MM.1S (cell line): Measurements from ENCODE around the gene PERM1.

Source experiments
- DNase-seq: peaks from one replicate; pipeline ENCODE4 v3.0.0-alpha.2; 2015
- H2AFZ ChIP-seq: fragments of 300-600 bp; sonication (generic); 2 replicates; pipeline ENCODE4 v1.6.0; 2016; ENCODE audit warnings: antibody characterized with exemption, low read length
- H3F3A ChIP-seq: fragments of 300-600 bp; sonication (generic); 2 replicates; pipeline ENCODE4 v1.6.1; 2016; ENCODE audit warnings: mild to moderate bottlenecking, antibody characterized with exemption, low read length, moderate library complexity, mixed read lengths; ENCODE audit not compliant: insufficient read depth
- H3K27ac ChIP-seq: fragments of 300-600 bp; sonication (generic); 2 replicates; pipeline ENCODE4 v1.5.1; 2016; ENCODE audit warnings: mild to moderate bottlenecking, low read length
- H3K27me3 ChIP-seq: fragments of 300-600 bp; sonication (generic); replicated peaks from 2 replicates; pipeline ENCODE4 v1.6.0; 2016; ENCODE audit warnings: low read length; ENCODE audit not compliant: insufficient read depth
- H3K36me3 ChIP-seq: fragments of 300-600 bp; sonication (generic); replicated peaks from 2 replicates; pipeline ENCODE4 v1.6.1; 2016; ENCODE audit warnings: mild to moderate bottlenecking, low read length, mixed read lengths; ENCODE audit not compliant: insufficient read depth
- H3K4me1 ChIP-seq: fragments of 300-600 bp; sonication (generic); 2 replicates; pipeline ENCODE4 v1.6.1; 2016; ENCODE audit warnings: low read length, mixed read lengths
- H3K4me2 ChIP-seq: fragments of 300-600 bp; sonication (generic); 2 replicates; pipeline ENCODE4 v1.6.0; 2016; ENCODE audit warnings: low read depth, low read length
- H3K4me3 ChIP-seq: fragments of 300-600 bp; sonication (generic); 2 replicates; pipeline ENCODE4 v1.5.1; 2016; ENCODE audit warnings: low read length, mixed read lengths
- H3K79me2 ChIP-seq: fragments of 300-600 bp; sonication (generic); 2 replicates; pipeline ENCODE4 v1.6.1; 2016; ENCODE audit warnings: mixed run types, low read length, mixed read lengths
- H3K9ac ChIP-seq: fragments of 300-600 bp; sonication (generic); 2 replicates; pipeline ENCODE4 v1.6.1; 2016; ENCODE audit warnings: low read length, mixed read lengths
- H3K9me2 ChIP-seq: fragments of 300-600 bp; sonication (generic); replicated peaks from 2 replicates; pipeline ENCODE4 v1.6.1; 2016; ENCODE audit warnings: mild to moderate bottlenecking, low read length, mixed read lengths; ENCODE audit not compliant: insufficient read depth
- H3K9me3 ChIP-seq: fragments of 300-600 bp; sonication (generic); replicated peaks from 2 replicates; pipeline ENCODE4 v1.6.1; 2016; ENCODE audit warnings: mild to moderate bottlenecking, low read length, mixed read lengths; ENCODE audit not compliant: insufficient read depth
- H4K20me1 ChIP-seq: fragments of 300-600 bp; sonication (generic); 2 replicates; pipeline ENCODE4 v1.6.1; 2016; ENCODE audit warnings: mild to moderate bottlenecking, low read length, moderate library complexity, mixed read lengths; ENCODE audit not compliant: insufficient read depth
- EZH2 ChIP-seq: fragments of 300-600 bp; sonication (generic); optimal IDR thresholded peaks from 2 replicates; pipeline ENCODE3; 2017; ENCODE audit warnings: low read depth, mild to moderate bottlenecking, antibody characterized with exemption, low read length, mixed read lengths
- EZH2phosphoT487 ChIP-seq: fragments of 300-600 bp; sonication (generic); IDR thresholded peaks from 2 replicates; pipeline ENCODE4 v1.6.1; 2018; ENCODE audit warnings: antibody characterized with exemption, low read length
- TF ChIP-seq, protein P1 (sequence below): fragments of 300-600 bp; sonication (generic); IDR thresholded peaks from 2 replicates; pipeline ENCODE4 v1.5.1; 2016; ENCODE audit warnings: antibody characterized with exemption, low read length, mixed read lengths

Gene PERM1

DNA sequence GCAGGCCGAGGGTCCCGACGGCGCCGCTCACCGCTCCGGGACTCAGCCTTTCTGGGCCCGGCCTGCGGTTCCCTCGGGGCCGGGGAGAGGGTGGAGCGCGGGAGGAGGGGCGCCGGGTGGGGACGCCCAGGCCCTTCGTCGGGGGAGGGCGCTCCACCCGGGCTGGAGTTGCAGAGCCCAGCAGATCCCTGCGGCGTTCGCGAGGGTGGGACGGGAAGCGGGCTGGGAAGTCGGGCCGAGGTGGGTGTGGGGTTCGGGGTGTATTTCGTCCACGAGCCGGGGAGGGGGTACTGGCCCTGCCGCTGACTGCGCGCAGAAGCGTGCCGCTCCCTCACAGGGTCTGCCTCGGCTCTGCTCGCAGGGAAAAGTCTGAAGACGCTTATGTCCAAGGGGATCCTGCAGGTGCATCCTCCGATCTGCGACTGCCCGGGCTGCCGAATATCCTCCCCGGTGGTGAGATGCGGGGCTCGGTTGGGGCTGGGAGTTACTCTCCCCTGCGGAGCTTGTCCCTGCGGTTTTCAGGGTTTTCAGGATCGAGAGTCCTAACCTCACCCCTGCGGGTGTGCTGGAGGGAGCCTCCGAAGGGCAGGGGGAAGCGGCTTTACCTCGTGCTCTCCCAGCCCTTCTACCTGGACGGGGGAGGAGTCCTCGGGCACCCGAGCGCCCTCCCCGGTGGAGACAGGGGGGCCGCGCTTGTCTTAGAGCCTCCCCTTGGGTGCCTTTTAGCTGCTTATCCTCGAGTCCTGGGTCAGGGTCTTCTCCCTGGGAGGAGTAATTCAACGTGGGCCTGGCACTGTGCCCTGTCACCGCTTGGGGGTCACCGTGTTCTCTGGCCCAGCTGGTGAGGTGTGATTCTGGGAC lies 56.1 kb downstream of the PERM1 start:
- Histone ChIP-seq H3K4me3 (no peak overlapping the region), H3K4me1 (no peaks in the 10 kb centered on the region; the same call in 1 of the 2 replicates), H3K9me3 (no peaks in the 10 kb centered on the region), H3K4me2 (no peak overlapping the region), H3K79me2 (no peaks in the 10 kb centered on the region), H4K20me1 (no peaks in the 10 kb centered on the region), H3K9ac (no peak overlapping the region), H2AFZ (no peak overlapping the region), H3K9me2 (no peaks in the 10 kb centered on the region), H3K27ac (no peak overlapping the region), H3K27me3 (peaks cover 90% of the 10 kb centered on the region), H3F3A (no peaks in the 10 kb centered on the region), H3K36me3 (no peaks in the 10 kb centered on the region)
- no peak for DNase-seq
- TF ChIP-seq, protein P1, sequence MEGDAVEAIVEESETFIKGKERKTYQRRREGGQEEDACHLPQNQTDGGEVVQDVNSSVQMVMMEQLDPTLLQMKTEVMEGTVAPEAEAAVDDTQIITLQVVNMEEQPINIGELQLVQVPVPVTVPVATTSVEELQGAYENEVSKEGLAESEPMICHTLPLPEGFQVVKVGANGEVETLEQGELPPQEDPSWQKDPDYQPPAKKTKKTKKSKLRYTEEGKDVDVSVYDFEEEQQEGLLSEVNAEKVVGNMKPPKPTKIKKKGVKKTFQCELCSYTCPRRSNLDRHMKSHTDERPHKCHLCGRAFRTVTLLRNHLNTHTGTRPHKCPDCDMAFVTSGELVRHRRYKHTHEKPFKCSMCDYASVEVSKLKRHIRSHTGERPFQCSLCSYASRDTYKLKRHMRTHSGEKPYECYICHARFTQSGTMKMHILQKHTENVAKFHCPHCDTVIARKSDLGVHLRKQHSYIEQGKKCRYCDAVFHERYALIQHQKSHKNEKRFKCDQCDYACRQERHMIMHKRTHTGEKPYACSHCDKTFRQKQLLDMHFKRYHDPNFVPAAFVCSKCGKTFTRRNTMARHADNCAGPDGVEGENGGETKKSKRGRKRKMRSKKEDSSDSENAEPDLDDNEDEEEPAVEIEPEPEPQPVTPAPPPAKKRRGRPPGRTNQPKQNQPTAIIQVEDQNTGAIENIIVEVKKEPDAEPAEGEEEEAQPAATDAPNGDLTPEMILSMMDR, result no peak
- TF ChIP-seq EZH2, result peak; percentile 44
- peak; percentile 74; the same call in 1 of the 2 replicates for TF ChIP-seq EZH2phosphoT487
